NCI-H1436 treated with DMSO at 0.1 percent for 48 hours (cell line): ENCODE data around the gene AMZ1.

ENCODE experiments used
- DNase-seq: peaks from one replicate; lab custom pipeline; 2025; lab: John Stamatoyannopoulos, UW

The AMZ1 gene

GRCh38 chr7:2753148-2753547 is 65.1 kb downstream of the AMZ1 start:
- no peak for DNase-seq

- no peak for DNase-seq
These were observed 66.1 kb downstream of the AMZ1 start for GRCh38 chr7:2754086-2754485.

GRCh38 chr7:2754912-2755311 is 66.9 kb downstream of the AMZ1 start:
- no peak for DNase-seq

DNA sequence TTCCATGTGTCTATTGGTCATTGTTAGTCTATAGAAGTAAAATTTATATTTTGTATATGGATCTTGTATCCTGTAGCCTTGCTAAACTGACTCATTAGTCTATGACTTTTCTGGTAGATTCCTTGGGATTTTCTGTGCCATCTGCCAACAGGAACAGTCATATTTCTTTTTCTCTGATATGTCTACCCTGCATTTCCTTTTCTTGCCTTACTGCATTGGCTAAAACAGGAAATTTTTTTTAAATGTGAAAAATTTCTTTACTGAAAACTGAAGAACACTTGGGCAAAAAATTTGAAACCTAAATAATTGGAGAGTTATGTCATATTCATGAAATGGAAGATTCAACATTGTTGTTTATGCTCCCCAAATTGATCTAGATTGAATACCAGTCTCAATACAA is 67.5 kb downstream of the AMZ1 start:
- DNase-seq: no peak

DNA sequence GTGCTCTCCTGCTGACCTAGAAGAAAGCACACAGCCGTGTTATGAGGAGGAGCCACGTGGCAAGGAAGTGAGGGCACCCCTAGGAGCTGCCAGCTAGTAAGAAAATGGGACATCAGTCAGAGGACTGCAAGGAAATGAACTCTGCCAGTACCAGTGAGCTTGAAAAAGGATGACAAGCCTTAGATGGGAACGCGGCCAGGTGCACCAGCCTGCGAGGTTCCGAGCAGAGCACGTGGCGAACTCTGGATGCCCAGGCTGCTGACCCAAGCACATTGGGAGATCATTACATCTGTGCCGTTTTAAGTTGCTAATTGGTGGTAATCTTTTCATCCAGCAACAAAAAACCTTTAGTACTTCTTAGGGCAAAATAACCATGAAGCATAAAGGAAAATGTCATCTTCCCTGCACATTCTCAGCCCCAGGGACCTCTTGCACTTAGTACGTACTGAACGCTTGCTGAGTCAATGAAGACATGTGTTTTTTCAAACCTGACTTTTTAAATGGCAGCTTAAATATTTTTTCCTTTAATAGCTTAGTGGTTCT is 69.4 kb downstream of the AMZ1 start:
- no peak for DNase-seq

GRCh38 chr7:2757904-2758672 is 70.1 kb downstream of the AMZ1 start:
- no peak for DNase-seq

- no peak for DNase-seq
These were observed 70.9 kb downstream of the AMZ1 start for GRCh38 chr7:2758673-2759616.

GRCh38 chr7:2759736-2760097 is 71.7 kb downstream of the AMZ1 start:
- no peak for DNase-seq

GRCh38 chr7:2760098-2760889 is 72.3 kb downstream of the AMZ1 start:
- no peak for DNase-seq

DNA sequence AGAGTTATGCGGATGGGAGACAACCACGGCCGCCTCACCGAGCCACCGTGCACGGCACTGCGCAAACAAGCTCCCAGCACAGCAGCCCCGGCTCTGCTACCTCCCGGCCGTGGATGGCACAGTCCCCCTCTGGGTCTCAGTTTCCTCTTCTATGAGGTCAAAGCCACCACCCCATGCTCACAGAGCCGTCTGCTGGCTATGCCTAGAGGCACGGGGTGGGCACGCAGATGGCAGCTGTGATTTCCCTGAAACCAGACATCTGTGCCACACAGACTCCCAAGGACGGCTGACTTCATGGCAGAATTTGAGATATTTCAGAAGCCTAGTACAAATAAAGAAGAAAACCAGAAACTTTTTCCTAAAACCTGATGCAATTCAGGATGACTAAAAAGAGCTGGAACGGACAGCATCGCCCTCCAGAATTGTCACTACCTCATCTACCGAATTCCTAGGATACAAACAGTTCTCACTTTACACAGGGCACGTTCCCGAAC is 73.2 kb downstream of the AMZ1 start:
- DNase-seq: no peak

DNA sequence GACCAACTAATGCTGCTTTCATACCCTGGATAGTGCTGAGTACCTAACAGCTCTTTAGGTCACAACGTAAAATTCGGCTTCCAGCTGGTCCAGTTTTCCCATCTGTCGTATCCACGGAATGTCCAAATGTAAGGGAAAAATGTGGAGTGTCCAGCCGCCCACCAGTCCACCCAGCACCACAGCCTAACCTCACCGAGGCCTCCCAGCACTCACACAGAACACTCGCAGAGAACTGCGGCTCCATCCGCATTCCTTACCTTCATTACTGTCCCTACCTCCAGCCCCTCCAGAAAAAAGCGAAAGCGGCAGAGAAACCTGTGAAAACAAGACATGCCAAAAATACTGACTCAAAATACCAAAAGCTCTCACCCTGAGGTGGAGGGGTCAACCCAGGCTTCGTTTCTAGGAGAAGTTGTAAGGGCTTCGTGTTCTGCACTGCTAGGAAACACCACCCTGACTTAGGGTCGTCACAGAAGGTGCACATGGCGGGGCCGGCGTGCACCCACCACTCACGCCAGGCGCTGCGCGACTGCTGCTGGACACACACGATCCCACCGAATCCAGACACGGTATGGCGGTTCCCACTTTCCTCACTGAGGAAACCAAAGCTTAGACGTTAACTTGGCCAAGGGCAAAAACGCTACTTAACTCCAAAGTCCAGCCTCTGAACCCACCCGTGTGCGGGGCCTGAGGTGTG is 73.9 kb downstream of the AMZ1 start:
- DNase-seq: no peak

DNA sequence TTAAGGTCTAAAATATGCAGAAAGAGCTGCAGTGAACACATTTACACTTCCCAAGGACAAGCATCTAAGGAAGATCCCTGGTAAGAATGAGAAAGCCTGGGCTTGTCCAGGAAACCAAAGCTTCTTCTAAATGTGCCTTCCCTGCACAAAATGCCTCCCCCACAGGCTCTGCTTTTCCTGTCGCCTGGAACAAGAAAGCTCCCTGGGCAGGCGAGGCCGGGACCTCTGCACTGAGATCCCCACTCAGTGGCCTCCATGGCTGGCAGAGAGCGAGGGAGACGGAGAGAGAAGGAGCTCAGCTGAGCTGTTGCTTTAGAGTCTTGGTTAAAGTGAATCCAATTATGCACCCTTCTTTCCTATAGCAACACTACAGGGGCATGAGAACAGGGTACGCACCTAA is 75.6 kb downstream of the AMZ1 start:
- no peak for DNase-seq

- no peak for DNase-seq
These were observed 76.6 kb downstream of the AMZ1 start for GRCh38 chr7:2764621-2765020.
